Vagina (tissue), 2 donors: ENCODE data around the gene KRTCAP3. TPM values are rescaled to one million over a fixed set of nuclear protein-coding genes. Genes with fewer than 3 reads are reported as not detected.
A peak's percentile ranks its signal among the peaks of the same experiment; 100 is the strongest.
"Not testable (repeated sequence)": the region's sequence is repeated elsewhere in the genome, so short reads cannot be mapped to it uniquely, and the experiment has no call there.

Experiments used
- DNase-seq, 2 donors: peaks; one replicate each; pipeline ENCODE4 v3.0.0-alpha.2; 2017; ENCODE audit errors: extremely low spot score in 2 of 2
- H3K27ac ChIP-seq: fragments of 200-600 bp; sonication (generic); one replicate; pipeline ENCODE4 v1.5.1; 2019
- H3K27me3 ChIP-seq: fragments of 200-600 bp; sonication (generic); one replicate; pipeline ENCODE4 v1.5.1; 2019
- H3K36me3 ChIP-seq, 2 donors: fragments of 200-600 bp; sonication (generic); one replicate each; pipeline ENCODE4 v1.5.1; 2017 to 2019
- H3K4me1 ChIP-seq: fragments of 200-600 bp; sonication (generic); one replicate; pipeline ENCODE4 v1.5.1; 2019
- H3K4me3 ChIP-seq, 2 donors: fragments of 200-600 bp; sonication (generic); 1 replicate in 1 of 2; 2 replicates in 1 of 2; pipeline ENCODE4 v1.5.1; 2016 to 2019
- H3K9me3 ChIP-seq: fragments of 200-600 bp; sonication (generic); one replicate; pipeline ENCODE4 v1.5.1; 2019
- POLR2A ChIP-seq, 2 donors: fragments of 450-650 bp; IDR thresholded peaks; one replicate each; pipeline ENCODE4 v1.6.1; 2017; ENCODE audit warnings: antibody characterized with exemption in 2 of 2, mild to moderate bottlenecking in 2 of 2, moderate library complexity in 2 of 2
- POLR2AphosphoS5 ChIP-seq, 2 donors: sonication (generic); formaldehyde crosslinking; IDR thresholded peaks; one replicate each; pipeline ENCODE4 v1.9.0; 2017; ENCODE audit warnings: antibody characterized with exemption in 2 of 2, mild to moderate bottlenecking in 2 of 2, low read depth in 1 of 2; ENCODE audit not compliant: insufficient read depth in 1 of 2
- intact Hi-C: fragments of 100-400 bp; cut with DNase I; formaldehyde crosslinking; loops from one replicate; pipeline ENCODE4 v1.15.1; 2023
- total RNA-seq: library from RNA; depleted of rRNA; stranded (reverse); fragments of >200 nt; gene quantifications from one replicate; pipeline ENCODE4 v1.2.3, GENCODE V29; 2016
- TF ChIP-seq, protein P1 (sequence below), 3 experiments: fragments of 450-650 bp in 2 of 3; fragments of 200-600 bp in 1 of 3; sonication (generic) in 1 of 3; IDR thresholded peaks; one replicate each; pipeline ENCODE4 v1.5.1; 2017 to 2019; ENCODE audit warnings: antibody characterized with exemption in 3 of 3, mild to moderate bottlenecking in 2 of 3, moderate library complexity in 2 of 3

The KRTCAP3 gene
- total RNA-seq, 1 donor from 2014 or later, result 3.9 TPM

DNA sequence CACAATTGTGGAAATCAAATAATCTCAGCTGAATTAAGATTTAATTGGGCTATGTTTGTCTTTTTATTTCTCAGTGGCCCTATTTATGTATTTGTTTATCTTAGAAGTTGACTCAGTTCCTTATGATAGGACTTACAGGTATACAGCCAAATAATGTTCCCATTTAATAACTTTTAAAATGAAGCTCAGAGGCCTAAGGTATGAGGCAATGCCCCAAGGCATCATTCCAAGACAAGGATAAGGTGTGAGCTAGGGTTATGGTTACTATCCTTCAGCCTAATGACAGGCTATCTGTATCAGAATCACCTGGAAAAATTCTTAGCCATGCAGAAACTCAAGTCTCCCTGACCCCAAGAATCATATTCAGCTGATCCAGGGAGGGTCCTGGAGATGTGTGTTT is 21.2 kb upstream of the KRTCAP3 start:
- Histone ChIP-seq H3K4me3 (no peak overlapping the region), H3K27me3 (no peaks in the 10 kb centered on the region), H3K9me3 (no peaks in the 10 kb centered on the region), H3K36me3 (no peaks in the 10 kb centered on the region), H3K27ac (no peak overlapping the region), H3K4me1 (no peaks in the 10 kb centered on the region)
- DNase-seq, result no peak
- TF ChIP-seq POLR2A (IDR thresholded peaks at IDR 0.05) (no peak), POLR2AphosphoS5 (IDR thresholded peaks at IDR 0.05; ENCODE audit: insufficient read depth in 1 of 2, low read depth in 1 of 2) (no peak)
- TF ChIP-seq, protein P1, sequence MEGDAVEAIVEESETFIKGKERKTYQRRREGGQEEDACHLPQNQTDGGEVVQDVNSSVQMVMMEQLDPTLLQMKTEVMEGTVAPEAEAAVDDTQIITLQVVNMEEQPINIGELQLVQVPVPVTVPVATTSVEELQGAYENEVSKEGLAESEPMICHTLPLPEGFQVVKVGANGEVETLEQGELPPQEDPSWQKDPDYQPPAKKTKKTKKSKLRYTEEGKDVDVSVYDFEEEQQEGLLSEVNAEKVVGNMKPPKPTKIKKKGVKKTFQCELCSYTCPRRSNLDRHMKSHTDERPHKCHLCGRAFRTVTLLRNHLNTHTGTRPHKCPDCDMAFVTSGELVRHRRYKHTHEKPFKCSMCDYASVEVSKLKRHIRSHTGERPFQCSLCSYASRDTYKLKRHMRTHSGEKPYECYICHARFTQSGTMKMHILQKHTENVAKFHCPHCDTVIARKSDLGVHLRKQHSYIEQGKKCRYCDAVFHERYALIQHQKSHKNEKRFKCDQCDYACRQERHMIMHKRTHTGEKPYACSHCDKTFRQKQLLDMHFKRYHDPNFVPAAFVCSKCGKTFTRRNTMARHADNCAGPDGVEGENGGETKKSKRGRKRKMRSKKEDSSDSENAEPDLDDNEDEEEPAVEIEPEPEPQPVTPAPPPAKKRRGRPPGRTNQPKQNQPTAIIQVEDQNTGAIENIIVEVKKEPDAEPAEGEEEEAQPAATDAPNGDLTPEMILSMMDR (IDR thresholded peaks at IDR 0.05), result no peak
- intact Hi-C loops, result no loop called here

DNA sequence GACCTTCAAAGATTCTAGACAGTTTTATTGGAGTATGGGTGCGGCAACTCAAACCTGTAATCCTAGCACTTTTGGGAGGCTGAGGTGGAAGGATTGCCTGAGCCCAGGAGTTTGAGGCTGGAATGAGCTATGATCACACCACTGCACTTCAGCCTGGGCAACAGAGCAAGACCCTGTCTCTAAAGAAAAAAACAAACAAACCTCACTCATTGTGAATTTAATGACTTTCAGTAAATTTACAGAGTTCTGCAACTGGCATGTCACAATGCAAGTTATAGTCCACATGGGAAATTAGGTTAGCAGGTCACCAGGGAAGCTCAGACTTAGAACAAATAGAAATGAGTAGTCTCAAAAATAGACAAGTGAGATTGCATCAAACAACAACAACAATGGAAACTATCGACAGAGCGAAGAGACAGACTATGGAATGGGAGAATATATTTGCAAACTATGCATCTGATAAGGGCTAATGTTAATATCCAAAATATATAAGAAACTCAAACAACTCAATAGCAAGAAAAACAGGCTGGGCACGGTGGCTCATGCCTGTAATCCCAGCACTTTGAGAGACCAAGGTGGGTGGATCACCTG is 20.4 kb upstream of the KRTCAP3 start:
- Histone ChIP-seq H3K27me3 (no peaks in the 10 kb centered on the region), H3K36me3 (no peaks in the 10 kb centered on the region), H3K9me3 (no peaks in the 10 kb centered on the region), H3K4me1 (no peaks in the 10 kb centered on the region), H3K4me3 (no peak overlapping the region), H3K27ac (no peak overlapping the region)
- intact Hi-C loops, result no loop called here
- DNase-seq, result no peak
- TF ChIP-seq, protein P1 (IDR thresholded peaks at IDR 0.05), result no peak
- no peak for TF ChIP-seq POLR2AphosphoS5 (IDR thresholded peaks at IDR 0.05; ENCODE audit: insufficient read depth in 1 of 2, low read depth in 1 of 2)
- no peak for TF ChIP-seq POLR2A (IDR thresholded peaks at IDR 0.05)

DNA sequence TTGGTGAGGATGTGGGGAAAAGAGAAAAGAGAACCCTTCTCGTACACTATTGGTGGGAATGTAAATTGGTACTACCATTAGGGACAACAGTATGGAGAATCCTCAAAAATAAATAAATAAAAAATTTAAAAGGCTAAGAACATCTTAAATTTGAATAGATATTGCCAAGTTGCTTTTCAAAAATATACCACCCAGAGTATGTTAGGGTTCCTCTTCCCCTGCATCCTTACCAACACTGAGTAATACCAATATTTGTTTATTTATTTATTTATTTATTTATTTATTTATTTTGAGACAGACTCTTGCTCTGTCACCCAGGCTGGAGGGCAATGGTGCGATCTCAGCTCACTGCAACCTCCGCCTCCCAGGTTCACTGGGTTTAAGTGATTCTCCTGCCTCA is 19.2 kb upstream of the KRTCAP3 start:
- Histone ChIP-seq H3K27me3 (no peaks in the 10 kb centered on the region), H3K4me1 (peaks cover 6% of the 10 kb centered on the region), H3K27ac (no peak overlapping the region), H3K4me3 (no peak overlapping the region), H3K36me3 (no peaks in the 10 kb centered on the region), H3K9me3 (no peaks in the 10 kb centered on the region)
- intact Hi-C loops, result no loop called here
- no peak for DNase-seq
- TF ChIP-seq POLR2AphosphoS5 (IDR thresholded peaks at IDR 0.05; ENCODE audit: insufficient read depth in 1 of 2, low read depth in 1 of 2) (no peak), POLR2A (IDR thresholded peaks at IDR 0.05) (no peak)
- TF ChIP-seq, protein P1 (IDR thresholded peaks at IDR 0.05), result no peak

DNA sequence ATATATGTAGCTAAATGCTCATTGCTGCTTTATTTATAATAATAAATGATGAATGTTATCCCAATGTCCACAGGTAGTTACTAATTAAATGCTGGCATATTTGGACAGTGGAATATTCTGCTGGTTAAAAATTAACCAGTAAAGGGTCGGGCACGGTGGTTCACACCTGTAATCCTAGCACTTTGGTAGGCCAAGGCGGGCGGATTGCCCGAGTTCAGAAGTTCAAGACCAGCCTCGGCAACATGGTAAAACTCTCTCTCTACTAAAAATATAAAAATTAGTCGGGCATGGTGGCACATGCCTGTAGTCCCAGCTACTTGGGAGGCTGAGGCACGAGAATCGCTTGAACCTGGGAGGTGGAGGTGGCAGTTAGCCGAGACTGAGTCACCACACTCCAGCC is 17.1 kb upstream of the KRTCAP3 start:
- H3K27me3 ChIP-seq, H3K4me3 ChIP-seq, H3K36me3 ChIP-seq, intact Hi-C loops, H3K9me3 ChIP-seq, DNase-seq, H3K27ac ChIP-seq: not testable (repeated sequence)
- peaks cover 16% of the 10 kb centered on the region for H3K4me1 ChIP-seq

DNA sequence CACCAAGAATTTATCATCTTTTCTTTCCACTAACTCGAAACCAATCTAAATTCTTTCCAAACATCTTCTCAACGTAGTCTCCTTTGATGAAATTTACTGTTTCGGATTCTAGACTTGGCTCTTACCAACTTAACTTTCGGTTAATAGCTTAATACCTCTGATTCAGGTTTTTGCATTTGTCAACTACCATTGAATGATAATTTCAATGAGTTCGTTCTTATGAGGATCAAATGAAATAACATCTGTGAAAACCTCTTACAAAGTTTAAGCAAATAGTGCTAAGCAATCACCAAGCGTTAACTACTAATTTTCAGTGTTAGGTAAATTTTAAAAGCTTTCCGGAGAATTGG is 14.3 kb upstream of the KRTCAP3 start:
- Histone ChIP-seq H3K9me3 (no peaks in the 10 kb centered on the region), H3K4me3 (peak overlapping the region; percentile 94 to 99), H3K4me1 (peaks cover 39% of the 10 kb centered on the region), H3K27me3 (no peaks in the 10 kb centered on the region), H3K36me3 (peaks cover 0 to under 1% of the 10 kb centered on the region in 2 donors), H3K27ac (peak overlapping the region; percentile 99)
- TF ChIP-seq, protein P1 (IDR thresholded peaks at IDR 0.05), result no peak
- TF ChIP-seq POLR2AphosphoS5 (IDR thresholded peaks at IDR 0.05; ENCODE audit: insufficient read depth in 1 of 2, low read depth in 1 of 2) (no peak), POLR2A (IDR thresholded peaks at IDR 0.05) (no peak)
- DNase-seq, result no peak
- intact Hi-C loops, result no loop called here
